HG03457 (cell line): Measurements from ENCODE around the gene AKAP17A.

Experiments used
- ATAC-seq: cut with Tn5 transposase; IDR thresholded peaks from one replicate; pipeline ENCODE4 v1.9.1; 2021; ENCODE audit warnings: moderate number of reproducible peaks; ENCODE audit not compliant: unreplicated experiment

AKAP17A gene

DNA sequence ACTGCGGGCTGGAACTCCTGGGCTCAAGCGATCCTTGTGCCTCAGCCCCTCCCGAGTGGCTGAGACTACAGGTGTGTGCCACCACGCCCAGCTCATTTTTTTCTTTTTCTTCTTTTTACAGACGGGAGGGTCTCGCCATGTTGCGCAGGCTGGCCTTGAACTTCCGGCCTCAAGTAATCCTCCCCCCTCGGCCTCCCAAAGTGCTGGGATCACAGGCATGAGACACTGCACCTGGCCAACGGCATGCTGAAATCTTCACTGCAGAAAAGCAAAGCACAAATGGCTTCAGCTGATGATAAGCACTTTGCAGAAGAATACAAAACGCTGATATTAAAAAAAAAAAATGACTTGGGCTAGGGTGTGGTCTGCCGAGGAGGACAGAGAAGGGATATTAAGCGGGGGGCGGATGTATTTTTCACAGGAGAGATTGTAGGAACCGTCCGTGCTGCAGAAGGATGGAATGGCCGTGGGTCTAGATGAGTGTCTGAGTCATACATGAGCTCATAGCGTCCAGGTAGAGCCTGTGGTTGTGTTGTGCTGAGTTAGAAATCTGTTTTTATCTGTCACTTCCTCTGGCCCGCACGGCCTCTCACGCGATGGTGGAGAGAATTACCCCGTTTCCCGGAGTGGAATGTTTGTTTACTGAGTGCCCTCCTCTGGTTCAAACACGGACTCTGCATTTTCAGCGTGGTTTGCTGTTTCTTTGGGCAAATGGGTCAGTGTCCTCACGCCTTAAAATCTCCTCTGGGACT, 8.5 kb upstream of the AKAP17A start:
- ATAC-seq: no peak

DNA sequence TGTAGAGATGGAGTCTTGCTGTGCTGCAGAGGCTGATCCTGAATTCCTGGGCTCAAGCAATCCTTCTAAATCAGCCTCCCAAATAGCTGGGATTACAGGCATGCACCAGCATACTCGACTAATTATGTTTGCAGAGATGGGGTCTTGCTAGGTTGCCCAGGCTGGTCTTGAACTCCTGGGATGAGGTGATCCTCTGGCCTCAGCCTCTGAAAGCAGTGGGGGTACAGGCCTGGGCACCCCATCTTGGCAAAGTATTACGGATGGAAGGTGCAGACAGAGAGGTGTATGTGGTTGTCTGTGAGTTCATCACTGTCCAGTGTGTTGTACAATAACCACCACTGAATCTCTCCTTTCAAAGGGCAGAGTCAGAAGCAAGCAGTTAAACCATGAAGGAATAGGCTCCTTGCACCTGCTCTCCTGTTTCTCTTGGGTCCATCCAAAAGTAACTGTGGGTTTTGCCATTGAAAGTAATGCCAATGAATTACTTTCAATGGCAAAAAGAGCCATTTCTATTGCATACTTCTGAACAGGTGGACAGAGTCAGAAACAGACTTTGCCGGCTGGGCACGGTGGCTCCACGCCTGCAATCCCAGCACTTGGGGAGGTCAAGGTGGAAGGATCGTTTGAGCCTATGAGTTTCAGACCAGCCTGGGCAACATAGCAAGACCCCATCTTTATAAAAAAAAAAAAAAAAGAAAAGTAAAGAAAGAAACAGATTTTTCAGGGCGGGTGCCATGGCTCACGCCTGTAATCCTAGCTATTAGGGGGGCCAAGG, 7.0 kb upstream of the AKAP17A start:
- ATAC-seq: no peak

DNA sequence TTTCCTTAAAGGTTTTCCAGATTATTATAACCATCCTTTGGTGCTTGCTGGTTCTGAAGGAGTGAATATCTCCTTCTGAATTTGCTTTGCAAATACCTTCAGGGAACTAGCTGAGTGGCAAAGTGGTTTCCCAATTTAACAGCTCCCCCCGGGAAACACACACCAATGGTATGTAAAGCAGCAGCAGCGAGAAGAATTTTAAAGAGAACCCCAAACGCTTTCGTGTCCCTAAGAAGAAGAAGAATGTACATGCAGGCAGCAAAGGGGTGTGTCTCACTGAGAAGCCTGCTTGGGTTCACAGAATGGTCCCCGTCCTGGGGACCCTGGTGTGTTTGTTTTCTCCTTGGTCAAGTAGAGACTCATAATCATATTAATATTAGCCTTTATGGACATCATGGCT, 4.2 kb upstream of the AKAP17A start:
- no peak for ATAC-seq

DNA sequence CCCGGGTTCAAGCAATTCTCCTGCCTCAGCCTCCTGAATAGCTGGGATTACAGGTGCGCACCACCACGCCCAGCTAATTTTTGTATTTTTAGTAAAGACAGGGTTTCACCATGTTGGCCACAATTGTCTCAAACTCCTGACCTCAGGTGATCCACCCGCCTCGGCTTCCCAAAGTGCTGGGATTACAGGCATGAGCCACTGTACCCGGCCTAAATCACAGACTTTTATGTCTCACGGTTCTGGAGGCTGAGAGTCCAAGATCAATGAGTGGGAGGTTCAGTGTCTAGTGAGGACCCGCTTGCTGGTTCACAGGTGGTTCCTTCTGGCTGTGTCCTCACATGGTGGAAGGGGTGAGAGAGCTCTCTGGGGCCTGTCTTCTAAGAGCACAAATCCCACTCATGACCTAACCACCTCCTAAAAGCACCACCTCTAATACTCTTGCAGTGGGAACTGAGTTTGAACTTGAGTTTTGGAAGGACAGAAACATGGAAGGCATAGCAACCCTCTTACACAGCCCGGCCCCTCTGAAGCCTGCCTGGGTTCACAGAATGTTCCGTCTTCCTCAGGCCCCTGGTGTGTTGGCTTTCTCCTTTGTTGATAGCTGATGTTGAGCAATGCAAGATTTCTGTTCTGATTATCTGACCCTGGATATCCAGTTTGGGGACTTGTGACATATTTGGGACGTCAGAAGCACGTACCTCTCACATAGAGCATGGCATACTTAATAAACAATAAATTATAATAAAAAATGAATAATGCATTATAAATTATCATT, 1.9 kb upstream of the AKAP17A start:
- no peak for ATAC-seq

DNA sequence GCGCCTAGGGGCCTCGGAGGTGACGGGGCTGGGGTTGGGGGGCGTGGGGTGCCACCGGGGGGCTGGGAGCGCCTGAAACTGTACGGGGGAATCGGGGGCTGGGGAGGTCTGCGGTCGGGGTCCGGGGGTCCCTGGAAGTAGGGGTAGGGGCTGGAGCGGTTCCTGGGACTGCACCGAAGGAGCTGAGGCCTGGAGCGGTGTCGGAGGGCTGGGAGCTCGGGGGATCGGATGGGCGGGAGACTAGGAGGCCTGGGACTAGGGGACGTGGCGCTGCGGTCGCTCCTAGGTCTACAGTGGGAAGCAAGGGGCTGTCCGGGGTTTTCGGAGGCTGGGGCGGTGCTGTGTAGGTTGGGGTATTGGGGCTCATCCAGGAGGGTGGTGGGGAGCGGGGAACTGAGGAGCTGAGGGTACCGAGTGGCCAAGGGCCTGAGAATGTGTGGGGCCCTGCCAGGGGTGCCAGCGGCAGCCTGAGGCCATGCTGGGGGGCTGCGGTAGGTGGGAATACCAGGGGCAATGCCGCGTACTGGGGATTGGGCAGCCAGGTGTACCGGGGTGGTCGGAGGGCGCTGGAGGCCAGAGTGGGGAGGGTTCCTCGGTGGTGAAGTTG, 562 bp downstream of the AKAP17A start:
- ATAC-seq: peak; percentile 5

DNA sequence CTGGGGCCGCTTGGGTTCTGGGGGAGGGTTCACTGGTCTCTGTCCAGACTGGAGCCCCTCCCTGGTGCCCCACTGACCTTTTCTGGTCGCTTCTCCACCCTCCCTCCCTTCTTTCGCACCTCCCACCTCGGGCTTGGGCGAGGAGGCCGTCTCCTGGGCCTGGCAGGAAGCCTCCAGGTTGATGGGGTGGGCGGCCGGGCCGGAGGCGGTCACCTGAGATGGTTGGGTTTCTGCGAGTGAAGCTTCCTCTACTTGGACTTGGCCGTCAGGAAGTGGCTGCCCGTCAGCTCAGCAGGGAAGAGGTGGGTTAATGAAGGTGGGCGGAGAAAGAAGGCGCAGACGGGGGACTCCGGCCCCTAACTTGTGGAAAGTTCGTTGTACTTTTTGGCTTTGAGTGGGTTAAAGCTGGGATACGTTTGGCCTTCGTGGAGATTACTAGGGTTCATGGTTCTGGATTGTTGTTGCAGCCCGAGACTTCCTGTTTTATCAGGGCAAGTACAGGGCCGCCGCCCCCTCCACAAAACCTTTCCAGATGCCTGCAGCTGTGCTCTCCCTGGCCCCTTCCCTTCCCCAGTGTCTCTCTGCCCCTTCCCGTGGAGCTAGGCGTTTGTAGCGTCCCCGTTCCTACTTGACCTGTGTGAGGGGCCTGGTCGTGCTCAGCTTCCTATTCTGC, 1.2 kb downstream of the AKAP17A start:
- ATAC-seq: peak; percentile 35

DNA sequence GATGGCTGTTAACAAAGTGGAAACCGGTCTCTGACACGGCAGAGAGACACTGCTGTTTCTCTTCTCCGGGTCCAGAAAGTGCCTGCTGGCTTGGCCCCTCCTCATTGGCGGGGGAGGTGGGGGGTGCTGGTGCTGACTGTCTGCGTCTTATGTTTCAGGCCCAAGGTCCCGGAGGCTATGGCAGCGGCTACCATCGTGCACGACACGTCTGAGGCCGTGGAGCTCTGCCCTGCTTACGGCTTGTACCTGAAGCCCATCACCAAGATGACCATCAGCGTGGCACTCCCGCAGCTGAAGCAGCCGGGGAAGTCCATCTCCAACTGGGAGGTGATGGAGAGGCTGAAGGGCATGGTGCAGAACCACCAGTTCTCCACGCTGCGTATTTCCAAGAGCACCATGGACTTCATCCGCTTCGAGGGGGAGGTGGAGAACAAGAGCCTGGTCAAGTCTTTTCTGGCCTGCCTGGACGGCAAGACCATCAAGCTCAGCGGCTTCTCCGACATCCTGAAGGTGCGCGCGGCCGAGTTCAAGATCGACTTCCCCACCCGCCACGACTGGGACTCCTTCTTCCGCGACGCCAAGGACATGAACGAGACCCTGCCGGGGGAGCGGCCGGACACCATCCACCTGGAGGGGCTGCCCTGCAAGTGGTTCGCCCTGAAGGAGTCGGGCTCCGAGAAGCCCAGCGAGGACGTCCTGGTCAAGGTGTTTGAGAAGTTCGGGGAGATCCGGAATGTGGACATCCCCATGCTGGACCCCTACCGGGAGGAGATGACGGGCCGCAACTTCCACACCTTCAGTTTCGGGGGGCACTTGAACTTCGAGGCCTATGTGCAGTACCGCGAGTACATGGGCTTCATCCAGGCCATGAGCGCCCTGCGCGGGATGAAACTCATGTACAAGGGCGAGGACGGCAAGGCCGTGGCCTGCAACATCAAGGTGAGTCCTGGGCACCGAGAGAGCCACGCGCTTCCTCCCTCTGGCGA, 2.2 kb downstream of the AKAP17A start:
- ATAC-seq: no peak

DNA sequence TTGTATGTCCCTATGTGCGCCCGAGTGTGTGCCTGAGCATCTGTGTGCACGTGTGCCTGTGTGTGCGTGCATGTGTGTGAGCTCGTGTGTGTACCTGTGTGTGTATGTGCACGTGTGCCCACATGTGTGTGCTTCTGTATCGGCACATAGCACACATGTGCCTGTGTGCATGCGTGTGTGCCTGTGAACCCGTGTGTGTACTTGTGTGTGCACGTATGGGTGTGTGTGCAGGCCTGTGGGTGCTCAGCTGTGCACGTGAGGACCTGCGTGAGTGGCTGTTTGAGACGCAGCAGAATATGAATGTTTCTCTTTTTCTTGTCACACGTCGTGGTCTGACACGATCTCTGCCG, 4.3 kb downstream of the AKAP17A start:
- ATAC-seq: no peak

DNA sequence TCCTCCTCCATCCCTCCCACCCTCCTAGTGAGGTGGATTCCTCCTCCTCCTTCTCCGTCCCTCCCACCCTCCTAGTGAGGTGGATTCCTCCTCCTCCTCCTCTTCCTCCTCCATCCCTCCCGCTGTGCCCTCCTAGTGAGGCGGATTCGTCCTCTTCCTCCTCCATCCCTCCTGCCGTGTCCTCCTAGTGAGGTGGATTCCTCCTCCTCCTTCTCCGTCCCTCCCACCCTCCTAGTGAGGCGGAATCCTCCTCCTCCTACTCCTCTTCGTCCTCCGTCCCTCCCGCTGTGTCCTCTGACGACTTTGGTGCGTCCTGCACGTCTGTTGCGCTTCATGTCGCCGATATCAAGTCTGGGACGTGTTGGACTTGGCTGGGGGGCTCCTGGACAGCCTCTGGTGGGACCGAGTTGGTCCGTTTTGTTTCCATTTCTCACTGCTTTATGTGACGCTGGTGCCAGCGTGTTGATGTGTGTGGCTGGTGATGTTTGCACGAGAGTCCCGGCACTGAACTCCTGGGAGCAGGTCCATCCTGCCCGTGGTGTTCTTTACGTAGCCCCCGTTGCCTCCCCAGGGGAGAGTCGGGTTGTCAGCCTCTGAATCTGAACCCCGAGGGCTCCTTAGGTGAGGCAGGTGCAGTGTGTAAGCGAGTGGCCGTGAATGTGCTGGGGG, 5.4 kb downstream of the AKAP17A start:
- no peak for ATAC-seq

DNA sequence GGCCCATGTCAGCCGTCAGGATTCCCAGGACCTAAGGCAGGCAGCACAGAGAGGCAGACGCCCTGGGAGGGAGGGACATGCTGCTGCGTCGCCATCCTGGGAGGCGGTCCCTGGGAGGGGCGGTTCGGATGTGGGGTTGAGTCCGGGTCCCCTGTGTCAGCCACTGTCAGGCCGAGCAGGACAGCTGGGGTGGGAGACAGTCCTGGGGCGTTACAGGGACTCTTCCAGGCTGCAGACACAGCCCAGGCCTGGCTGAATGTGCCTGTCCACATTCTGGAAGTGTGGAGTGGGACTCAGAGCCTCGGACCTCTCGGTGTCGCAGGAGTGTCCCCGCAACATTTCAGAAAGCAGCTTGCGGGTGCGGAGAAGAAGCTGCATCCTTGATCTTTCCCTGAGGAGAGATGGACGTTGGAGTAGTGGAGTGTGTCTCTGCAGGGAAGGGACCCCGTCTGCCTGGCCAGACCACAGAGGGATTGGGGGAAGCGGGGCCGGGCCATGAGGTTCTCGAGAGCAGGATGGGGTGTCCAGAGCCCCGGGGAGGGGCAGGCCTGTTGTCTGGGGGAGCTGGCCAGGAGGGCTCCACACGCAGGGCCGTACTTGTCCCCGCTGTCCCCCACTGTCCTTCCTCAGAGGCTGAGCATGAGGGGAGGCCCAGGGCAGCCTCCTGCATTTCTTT, 6.1 kb downstream of the AKAP17A start:
- no peak for ATAC-seq

DNA sequence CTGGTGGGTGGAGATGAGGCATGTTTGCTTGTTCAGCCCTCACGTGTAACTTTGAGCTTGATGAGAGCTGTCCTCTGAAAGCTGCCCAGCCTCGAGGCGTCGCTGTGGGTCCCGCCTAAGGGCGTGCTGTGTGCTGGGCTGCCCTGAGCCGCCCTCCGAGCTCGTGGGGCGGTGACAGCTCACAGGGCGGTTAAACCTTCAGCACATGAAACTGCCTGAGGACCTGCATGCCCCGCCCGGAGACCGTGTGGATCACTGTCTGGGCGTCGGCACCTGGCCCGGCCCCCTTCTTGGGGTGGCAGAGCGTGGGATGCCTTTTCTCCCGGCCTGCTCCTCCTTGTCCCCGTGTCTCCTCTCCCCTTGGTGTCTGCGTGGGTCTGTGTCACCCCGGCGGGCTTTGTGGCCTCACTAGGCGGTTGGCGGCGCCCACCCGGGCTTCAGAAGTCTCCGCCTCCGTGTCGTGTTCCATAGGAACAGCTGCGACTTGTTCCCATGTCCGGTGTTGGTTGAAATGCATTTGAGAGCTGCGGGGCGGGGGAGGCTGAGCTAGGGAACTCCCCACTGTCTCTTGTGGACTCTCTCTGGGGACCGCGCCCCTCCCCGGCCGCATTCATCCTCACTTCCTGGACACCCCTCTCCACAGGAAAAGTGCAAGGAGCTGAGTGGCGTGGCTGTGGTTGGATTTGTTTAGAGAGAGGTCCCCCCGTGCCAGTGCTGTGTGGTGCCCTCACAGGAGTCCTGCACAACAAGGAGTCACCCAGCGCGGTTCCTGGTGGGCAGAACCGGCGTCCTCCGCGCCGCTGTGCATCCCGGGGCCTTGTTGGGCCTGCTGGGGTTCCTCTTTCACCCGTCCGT, 6.8 kb downstream of the AKAP17A start:
- peak; percentile 70 for ATAC-seq

DNA sequence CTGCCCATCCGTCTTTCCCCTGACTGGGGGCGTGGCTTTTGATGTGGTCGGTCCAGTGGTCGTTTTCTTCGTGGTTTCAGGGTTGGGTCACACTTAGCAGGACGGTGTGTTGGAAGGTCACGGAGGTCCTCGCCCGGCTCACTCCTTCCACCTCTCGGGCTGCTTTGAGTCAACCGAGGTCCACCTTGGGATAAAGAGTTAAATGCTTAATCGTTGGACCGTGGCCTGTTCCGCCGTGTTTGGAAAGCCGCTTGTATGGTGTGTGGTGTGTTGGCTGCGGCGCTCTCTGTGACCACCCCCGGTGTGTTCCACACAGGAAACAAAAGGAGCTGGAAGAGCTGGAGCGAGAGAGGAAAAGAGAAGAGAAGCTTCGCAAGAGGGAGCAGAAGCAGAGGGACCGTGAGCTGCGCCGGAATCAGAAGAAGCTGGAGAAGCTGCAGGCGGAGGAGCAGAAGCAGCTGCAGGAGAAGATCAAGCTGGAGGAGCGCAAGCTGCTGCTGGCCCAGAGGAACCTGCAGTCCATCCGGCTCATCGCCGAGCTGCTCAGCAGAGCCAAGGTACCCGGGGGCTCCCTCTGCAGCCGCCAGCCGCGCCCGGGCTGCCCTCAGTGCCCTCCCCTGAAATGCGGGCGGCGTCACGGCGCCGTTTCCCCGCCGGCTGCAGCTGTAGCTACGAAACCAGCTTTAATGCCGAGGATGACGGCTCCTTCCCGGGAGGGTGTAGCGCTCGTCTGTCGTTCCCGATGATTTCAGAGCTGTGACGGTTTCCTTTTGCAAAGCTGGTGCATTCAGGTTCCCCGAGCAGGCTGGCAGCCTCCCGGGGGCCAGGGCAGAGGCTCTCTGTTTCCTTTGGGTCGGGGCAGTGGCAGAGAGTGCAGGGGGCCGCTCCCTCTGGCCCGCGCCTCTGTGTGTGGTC, 7.7 kb downstream of the AKAP17A start:
- ATAC-seq: peak; percentile 7

DNA sequence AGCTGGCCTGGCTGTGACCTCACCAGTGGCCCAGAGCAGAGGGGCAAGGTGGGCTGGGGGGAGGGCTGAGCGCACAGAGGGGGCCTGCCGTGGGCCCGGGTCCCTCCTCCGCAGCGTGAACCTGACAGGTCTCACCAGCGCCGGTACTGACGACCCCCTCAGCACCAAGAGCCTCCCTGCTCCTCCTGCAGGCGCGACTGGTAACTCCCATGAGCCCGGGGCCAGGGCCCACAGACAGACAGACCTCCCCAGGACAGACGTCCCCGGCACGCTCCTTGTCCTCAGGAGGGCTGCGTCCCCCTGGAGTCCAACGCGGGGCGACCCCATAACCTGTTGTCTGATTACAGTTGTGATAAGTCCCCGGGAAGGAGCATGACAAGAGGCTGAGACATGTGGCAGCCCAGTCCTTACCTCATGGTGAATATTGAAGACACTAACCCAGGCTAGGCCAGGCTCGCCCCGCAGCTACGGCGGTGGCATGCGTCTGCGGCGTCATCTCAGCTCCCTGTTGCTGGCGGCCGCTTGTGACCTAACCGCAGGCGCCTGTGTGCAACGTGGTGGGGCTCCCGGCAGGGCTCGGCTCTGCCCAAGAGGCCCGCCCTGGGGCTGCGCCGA, 8.5 kb downstream of the AKAP17A start:
- no peak for ATAC-seq

DNA sequence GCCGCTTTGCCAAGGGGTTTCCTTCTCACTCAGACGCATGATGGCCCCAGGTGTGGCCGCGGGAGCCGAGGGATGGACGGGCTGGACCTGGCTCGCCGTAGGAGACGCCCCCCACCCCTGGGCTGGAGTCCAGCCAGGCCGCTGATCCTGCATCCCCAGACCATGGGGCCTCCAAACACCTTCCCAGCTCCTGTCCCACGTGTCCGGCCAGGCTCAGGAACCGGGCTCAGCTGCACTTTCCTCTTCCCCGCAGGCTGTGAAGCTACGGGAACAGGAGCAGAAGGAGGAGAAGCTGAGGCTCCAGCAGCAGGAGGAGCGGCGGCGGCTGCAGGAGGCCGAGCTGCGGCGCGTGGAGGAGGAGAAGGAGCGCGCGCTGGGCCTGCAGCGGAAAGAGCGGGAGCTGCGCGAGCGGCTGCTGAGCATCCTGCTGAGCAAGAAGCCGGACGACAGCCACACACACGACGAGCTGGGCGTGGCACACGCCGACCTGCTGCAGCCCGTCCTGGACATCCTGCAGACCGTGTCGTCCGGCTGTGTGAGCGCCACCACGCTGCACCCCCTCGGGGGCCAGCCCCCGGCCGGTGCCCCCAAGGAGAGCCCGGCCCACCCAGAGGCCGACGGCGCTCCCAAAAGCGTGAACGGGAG, 9.1 kb downstream of the AKAP17A start:
- no peak for ATAC-seq

DNA sequence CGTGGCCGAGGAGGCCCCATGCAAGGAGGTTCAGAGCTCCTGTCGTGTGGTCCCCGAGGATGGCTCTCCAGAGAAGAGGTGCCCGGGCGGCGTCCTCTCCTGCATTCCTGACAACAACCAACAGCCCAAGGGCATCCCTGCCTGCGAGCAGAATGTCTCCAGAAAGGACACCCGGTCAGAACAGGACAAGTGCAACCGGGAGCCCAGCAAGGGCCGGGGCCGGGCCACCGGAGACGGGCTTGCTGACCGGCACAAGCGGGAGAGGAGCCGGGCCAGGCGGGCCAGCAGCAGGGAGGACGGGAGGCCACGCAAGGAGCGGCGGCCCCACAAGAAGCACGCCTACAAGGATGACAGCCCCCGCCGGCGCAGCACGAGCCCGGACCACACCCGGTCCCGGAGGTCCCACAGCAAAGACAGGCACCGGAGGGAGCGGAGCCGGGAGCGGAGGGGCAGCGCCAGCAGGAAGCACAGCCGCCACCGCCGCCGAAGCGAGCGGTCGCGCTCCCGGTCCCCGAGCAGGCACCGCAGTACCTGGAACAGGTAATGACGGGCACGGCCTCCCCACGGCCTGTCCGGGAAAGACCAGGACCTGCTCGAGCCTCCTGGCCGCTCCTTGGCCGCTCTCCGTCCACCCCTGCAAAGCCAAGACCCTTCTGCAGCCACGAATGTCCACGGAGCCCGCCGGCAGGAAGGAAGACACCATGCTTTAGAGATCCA, 9.8 kb downstream of the AKAP17A start:
- ATAC-seq: no peak
